ENCODE measurements around the gene PES1. TPM values are rescaled to one million over a fixed set of nuclear protein-coding genes. Genes with fewer than 3 reads are reported as not detected.
A peak's percentile ranks its signal among the peaks of the same experiment; 100 is the strongest.
"Not testable (repeated sequence)": the region's sequence is repeated elsewhere in the genome, so short reads cannot be mapped to it uniquely, and the experiment has no call there.

The PES1 gene
- total RNA-seq, 1 donor from 2014 or later = 43.1 TPM

- no peak for DNase-seq (ENCODE audit: low spot score)
Observed at GRCh38 chr22:30575859-30576258, 15.9 kb downstream of the PES1 start.

GRCh38 chr22:30574997-30575671, 16.6 kb downstream of the PES1 start:
- peak; percentile 19 for DNase-seq (ENCODE audit: low spot score)

DNA sequence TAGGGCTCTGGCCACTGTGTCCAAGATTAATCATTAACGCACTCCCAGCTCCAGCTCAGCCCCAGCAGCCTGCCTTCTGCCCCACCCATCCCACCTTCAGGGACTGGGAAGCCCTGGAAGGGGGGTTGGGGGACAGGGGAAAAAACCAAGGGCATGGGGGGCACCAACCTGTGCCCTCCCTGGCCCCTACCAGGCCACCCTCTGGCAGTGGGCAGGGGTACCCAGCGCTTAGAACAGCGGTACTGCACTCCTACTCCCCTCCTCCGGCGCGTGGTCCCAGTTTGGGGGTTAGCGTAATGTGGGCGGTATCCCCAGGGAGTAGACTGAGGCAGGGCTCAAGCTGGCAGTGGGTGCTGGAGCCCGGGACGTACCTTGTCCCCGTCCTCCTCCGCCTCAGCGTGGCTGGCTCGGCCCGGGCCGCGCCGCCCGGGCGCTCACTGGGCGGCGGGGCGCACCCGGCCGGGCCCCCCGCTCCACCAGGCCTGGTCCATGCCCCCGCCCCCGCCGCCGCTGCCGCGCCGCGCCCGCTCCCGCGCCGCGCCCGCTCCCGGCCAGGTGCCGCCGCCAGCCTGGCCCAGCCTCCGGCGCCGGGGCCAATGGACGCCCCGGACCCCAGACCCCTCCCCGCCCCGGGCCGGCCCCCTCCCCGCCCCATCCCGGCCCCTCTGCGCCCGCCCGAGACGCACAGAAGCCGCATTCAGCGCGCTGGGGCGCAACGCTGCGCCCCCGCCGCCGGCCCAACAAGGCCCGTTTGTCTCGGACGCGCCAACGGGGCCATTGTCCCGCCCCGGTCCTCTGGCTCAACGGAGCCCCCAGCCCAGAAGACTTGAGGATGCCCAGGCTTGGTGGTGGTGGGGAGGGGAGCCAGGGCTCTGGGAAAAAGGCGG, 17.4 kb downstream of the PES1 start, which contains the start of gene GAL3ST1:
TSS of gene GAL3ST1 (minus strand) at position 571 of the 887 bp plus-strand sequence. CDS start 17,273 bp downstream, outside the sequence.
- DNase-seq (ENCODE audit: low spot score) = no peak

DNA sequence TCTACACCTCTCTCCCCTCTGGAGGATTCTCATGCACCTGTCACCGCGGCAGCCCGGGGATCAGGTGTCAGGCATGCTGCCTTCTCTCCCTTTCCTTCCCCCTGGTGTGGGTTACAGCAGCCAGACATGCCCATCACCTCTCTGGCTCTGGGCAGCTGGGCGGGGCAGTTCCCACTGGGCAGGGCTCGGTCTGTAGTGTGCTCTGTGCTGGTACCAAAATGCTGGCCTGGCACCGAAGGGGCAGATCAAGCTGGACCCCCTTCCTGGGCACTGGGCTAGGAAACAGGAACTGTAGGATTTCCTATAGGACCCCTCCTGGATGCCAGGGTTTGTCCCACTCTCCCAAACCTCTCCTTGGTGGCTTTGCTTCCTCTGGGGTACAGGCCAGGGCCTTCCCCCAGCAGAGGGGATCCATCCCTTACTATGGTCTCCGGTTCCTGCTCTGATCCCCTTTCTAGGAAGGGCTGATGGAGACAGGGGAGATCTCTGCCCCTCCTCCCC, 18.1 kb downstream of the PES1 start:
- DNase-seq (ENCODE audit: low spot score) = no peak

- DNase-seq (ENCODE audit: low spot score) = no peak
Observed at GRCh38 chr22:30572840-30573593, 18.7 kb downstream of the PES1 start.

GRCh38 chr22:30572210-30572609, 19.5 kb downstream of the PES1 start:
- DNase-seq (ENCODE audit: low spot score) = no peak

GRCh38 chr22:30569674-30570202, 22.0 kb downstream of the PES1 start:
- DNase-seq (ENCODE audit: low spot score) = no peak

- no peak for DNase-seq (ENCODE audit: low spot score)
Observed at GRCh38 chr22:30568137-30568805, 23.4 kb downstream of the PES1 start.

GRCh38 chr22:30567277-30567676, 24.4 kb downstream of the PES1 start:
- DNase-seq (ENCODE audit: low spot score) = not testable (repeated sequence)

- no peak for DNase-seq (ENCODE audit: low spot score)
Observed at GRCh38 chr22:30566125-30566524, 25.6 kb downstream of the PES1 start.

- peak; percentile 18 for DNase-seq (ENCODE audit: low spot score)
Observed at GRCh38 chr22:30565341-30565740, 26.4 kb downstream of the PES1 start.

GRCh38 chr22:30564761-30565119, 27.0 kb downstream of the PES1 start:
- DNase-seq (ENCODE audit: low spot score) = no peak

DNA sequence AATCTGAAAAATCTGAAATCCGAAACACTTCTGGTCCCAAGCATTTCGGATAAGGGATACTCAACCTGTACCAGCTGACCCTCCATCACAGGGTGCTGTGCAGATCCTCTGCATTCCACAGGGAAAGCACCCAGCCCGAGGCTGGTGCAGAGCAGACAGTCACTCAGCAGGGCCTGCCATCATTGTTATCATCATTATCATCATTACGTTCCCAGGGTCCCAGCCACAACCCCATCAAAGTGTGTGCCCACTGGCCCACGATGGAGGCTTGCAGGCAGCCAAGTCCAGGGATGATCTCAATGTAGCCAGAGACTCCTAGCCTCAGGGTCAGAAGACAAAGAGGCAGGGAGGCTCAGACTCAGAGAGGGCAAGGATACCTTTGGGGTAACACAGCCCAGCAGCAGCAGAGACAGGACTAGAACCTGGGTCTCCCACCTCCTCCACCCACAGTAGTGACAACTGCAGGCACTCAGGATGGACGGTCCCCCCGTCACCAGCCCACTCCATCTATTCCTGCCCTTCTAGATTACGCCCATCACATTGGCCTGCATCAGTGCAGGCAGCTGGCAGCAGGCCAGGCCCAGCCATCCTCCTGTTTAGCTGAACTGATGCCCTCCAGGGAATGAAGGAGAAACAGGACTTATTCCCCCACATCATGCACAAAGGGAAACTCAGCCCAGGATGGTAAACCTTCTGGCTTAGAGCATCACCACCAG, 27.5 kb downstream of the PES1 start:
- no peak for DNase-seq (ENCODE audit: low spot score)

DNA sequence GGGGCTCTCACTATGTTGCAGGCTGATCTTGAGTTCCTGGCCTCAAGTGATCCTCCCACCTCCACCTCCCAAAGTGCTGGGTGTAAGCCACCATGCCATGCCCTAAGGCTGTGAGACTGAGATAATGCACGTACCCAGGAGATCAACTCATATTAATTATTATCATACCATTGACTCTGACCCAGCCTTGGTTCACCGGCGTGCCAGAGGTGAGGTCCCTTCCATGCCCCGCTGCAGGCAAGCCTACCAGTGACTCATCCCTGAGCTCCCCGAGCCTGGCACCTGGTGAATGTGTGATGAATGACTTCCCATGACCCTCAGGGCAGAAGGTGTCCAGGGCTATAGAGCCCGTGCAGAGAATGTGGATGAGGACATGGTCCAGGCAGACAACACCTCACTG, 29.3 kb downstream of the PES1 start:
- no peak for DNase-seq (ENCODE audit: low spot score)

GRCh38 chr22:30561402-30562189, 30.1 kb downstream of the PES1 start:
- DNase-seq (ENCODE audit: low spot score) = no peak

DNA sequence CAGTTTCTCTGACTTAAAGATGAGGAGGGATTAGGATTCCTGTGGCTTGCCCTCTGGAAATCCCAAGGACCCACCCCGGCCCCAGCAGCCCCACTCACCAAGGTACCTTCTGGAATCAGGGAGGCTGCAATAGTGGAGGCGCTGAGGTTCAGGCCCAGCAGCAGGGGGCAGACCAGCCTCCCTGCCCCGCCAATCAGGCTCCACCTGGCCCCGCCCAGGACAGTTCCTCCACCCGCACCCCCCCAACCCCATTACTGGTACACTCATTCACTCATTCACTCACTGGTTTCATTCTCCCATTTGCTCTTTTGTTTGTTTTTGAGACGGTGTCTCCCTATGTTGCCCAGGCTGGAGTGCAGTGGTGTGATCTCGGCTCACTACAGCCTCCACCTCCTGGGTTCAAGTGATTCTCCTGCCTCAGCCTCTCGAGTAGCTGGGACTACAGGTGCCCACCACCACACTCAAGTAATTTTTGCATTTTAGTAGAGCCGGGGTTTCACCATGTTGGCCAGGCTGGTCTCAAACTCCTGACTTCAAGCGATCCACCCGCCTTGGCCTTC, 31.0 kb downstream of the PES1 start:
- DNase-seq (ENCODE audit: low spot score) = not testable (repeated sequence)

- no peak for DNase-seq (ENCODE audit: low spot score)
Observed at GRCh38 chr22:30559889-30560288, 31.8 kb downstream of the PES1 start.

GRCh38 chr22:30557243-30557642, 34.5 kb downstream of the PES1 start:
- no peak for DNase-seq (ENCODE audit: low spot score)

- DNase-seq (ENCODE audit: low spot score) = no peak
Observed at GRCh38 chr22:30556388-30556787, 35.3 kb downstream of the PES1 start.
